Mesendoderm (in vitro differentiated cells): Measurements from ENCODE around the gene KAT6B.

Experiments
- DNase-seq: peaks from one replicate; pipeline ENCODE4 v3.0.0; 2013
- H2AK5ac ChIP-seq: 2 replicates; pipeline ENCODE4 v1.6.1; 2013; ENCODE audit warnings: low read length, inconsistent platforms
- H2BK120ac ChIP-seq: 2 replicates; pipeline ENCODE4 v1.6.1; 2013; ENCODE audit warnings: low read depth, mild to moderate bottlenecking, low read length, moderate library complexity, mixed read lengths
- H2BK15ac ChIP-seq: replicated peaks from 2 replicates; pipeline ENCODE4 v1.6.1; 2013; ENCODE audit warnings: low read depth, mild to moderate bottlenecking, moderate library complexity
- H2BK5ac ChIP-seq: 2 replicates; pipeline ENCODE4 v1.6.1; 2013; ENCODE audit warnings: low read length, inconsistent platforms
- H3K18ac ChIP-seq: 2 replicates; pipeline ENCODE4 v1.6.1; 2013; ENCODE audit warnings: mild to moderate bottlenecking, low read length, mixed read lengths
- H3K23ac ChIP-seq: one replicate; pipeline ENCODE4 v1.6.1; 2013; ENCODE audit warnings: low read length
- H3K27ac ChIP-seq: 2 replicates; pipeline ENCODE4 v1.5.1; 2013; ENCODE audit warnings: low read depth, mild to moderate bottlenecking, inconsistent platforms, low read length, moderate library complexity
- H3K27me3 ChIP-seq: 2 replicates; pipeline ENCODE4 v1.6.1; 2013; ENCODE audit warnings: low read length, control low read depth, mild to moderate bottlenecking, inconsistent platforms; ENCODE audit not compliant: insufficient read depth, poor library complexity
- H3K36me3 ChIP-seq: 2 replicates; pipeline ENCODE4 v1.6.1; 2013; ENCODE audit warnings: low read length, inconsistent platforms; ENCODE audit not compliant: control insufficient read depth, insufficient read depth
- H3K4ac ChIP-seq: one replicate; pipeline ENCODE4 v1.6.1; 2013; ENCODE audit warnings: low read depth, mild to moderate bottlenecking, low read length, moderate library complexity
- H3K4me1 ChIP-seq: 2 replicates; pipeline ENCODE4 v1.6.1; 2013; ENCODE audit warnings: low read depth, low read length, inconsistent platforms; ENCODE audit not compliant: control insufficient read depth
- H3K4me2 ChIP-seq: 2 replicates; pipeline ENCODE4 v1.6.1; 2013; ENCODE audit warnings: low read length
- H3K4me3 ChIP-seq: 2 replicates; pipeline ENCODE4 v1.5.1; 2013; ENCODE audit warnings: mild to moderate bottlenecking, low read length
- H3K56ac ChIP-seq: one replicate; pipeline ENCODE4 v1.6.1; 2013; ENCODE audit warnings: low read length
- H3K79me1 ChIP-seq: 2 replicates; pipeline ENCODE4 v1.6.1; 2013; ENCODE audit warnings: low read length, inconsistent platforms
- H3K79me2 ChIP-seq: 2 replicates; pipeline ENCODE4 v1.6.1; 2013; ENCODE audit warnings: mild to moderate bottlenecking, low read length; ENCODE audit not compliant: control insufficient read depth, insufficient read depth
- H3K9ac ChIP-seq: 2 replicates; pipeline ENCODE4 v1.6.1; 2013; ENCODE audit warnings: low read length, inconsistent platforms
- H4K5ac ChIP-seq: one replicate; pipeline ENCODE4 v1.6.1; 2013; ENCODE audit warnings: low read length
- H4K8ac ChIP-seq: one replicate; pipeline ENCODE4 v1.6.1; 2013; ENCODE audit warnings: low read depth, mild to moderate bottlenecking, control low read depth, low read length, moderate library complexity
- WGBS: extraction: QIAGEN DNeasy Blood & Tissue Kit; methylation state at CpG from one replicate; pipeline ENCODE4 v1.1.7; 2013; ENCODE audit warnings: low lambda C conversion rate, missing lambda C conversion rate; ENCODE audit not compliant: insufficient coverage; ENCODE audit errors: extremely low coverage; 5-methylcytosine and 5-hydroxymethylcytosine counted together

The KAT6B gene

GRCh38 chr10:74863551-74863950 lies 37.2 kb downstream of the KAT6B start:
- DNase-seq: no peak

GRCh38 chr10:74867351-74867750 lies 41.0 kb downstream of the KAT6B start:
- Histone ChIP-seq H3K27ac (no peak overlapping the region), H3K4me3 (no peak overlapping the region), H2BK5ac (no peak overlapping the region), H3K23ac (no peak overlapping the region), H3K27me3 (no peaks in the 10 kb centered on the region), H3K4ac (no peak overlapping the region), H4K5ac (no peak overlapping the region), H2AK5ac (no peak overlapping the region), H3K56ac (no peak overlapping the region), H3K9ac (no peak overlapping the region), H2BK15ac (no peak overlapping the region), H3K36me3 (no peaks in the 10 kb centered on the region), H2BK120ac (no peak overlapping the region), H3K4me1 (no peaks in the 10 kb centered on the region), H3K79me2 (no peaks in the 10 kb centered on the region), H3K79me1 (peaks cover 2% of the 10 kb centered on the region), H4K8ac (no peak overlapping the region), H3K4me2 (no peak overlapping the region), H3K18ac (no peak overlapping the region)
- no peak for DNase-seq
- no CpG with 5 or more reads among the region's 3 CpGs for WGBS

More at GRCh38 chr10:74863551-74863950, 37.2 kb downstream of the KAT6B start:
- H3K79me1 ChIP-seq: peaks cover 2% of the 10 kb centered on the region
- H3K23ac ChIP-seq: no peak overlapping the region
- H2BK15ac ChIP-seq: no peak overlapping the region
- H4K5ac ChIP-seq: no peak overlapping the region
- no peaks in the 10 kb centered on the region for H3K79me2 ChIP-seq
- no peak overlapping the region for H4K8ac ChIP-seq
- no peak overlapping the region for H3K4me2 ChIP-seq
- H3K56ac ChIP-seq: no peak overlapping the region
- no CpG with 5 or more reads among the region's 2 CpGs for WGBS
- no peak overlapping the region for H3K18ac ChIP-seq
- no peak overlapping the region for H2BK5ac ChIP-seq
- no peak overlapping the region for H2AK5ac ChIP-seq
- no peaks in the 10 kb centered on the region for H3K27me3 ChIP-seq
- H3K4me3 ChIP-seq: no peak overlapping the region
- no peaks in the 10 kb centered on the region for H3K36me3 ChIP-seq
- H3K9ac ChIP-seq: no peak overlapping the region
- H3K27ac ChIP-seq: no peak overlapping the region
- H3K4me1 ChIP-seq: no peaks in the 10 kb centered on the region
- no peak overlapping the region for H2BK120ac ChIP-seq
- no peak overlapping the region for H3K4ac ChIP-seq

GRCh38 chr10:74868392-74868977 lies 42.1 kb downstream of the KAT6B start:
- no CpG with 5 or more reads among the region's 3 CpGs for WGBS
- Histone ChIP-seq H3K4me3 (no peak overlapping the region), H4K5ac (no peak overlapping the region), H3K4me2 (no peak overlapping the region), H3K4ac (no peak overlapping the region), H3K23ac (no peak overlapping the region), H3K18ac (no peak overlapping the region), H3K9ac (no peak overlapping the region), H3K56ac (no peak overlapping the region), H2BK120ac (no peak overlapping the region), H2BK5ac (no peak overlapping the region), H3K27ac (no peak overlapping the region), H3K4me1 (no peaks in the 10 kb centered on the region), H2BK15ac (no peak overlapping the region), H3K27me3 (no peaks in the 10 kb centered on the region), H3K79me2 (no peaks in the 10 kb centered on the region), H4K8ac (no peak overlapping the region), H3K79me1 (peaks cover 2% of the 10 kb centered on the region), H3K36me3 (no peaks in the 10 kb centered on the region), H2AK5ac (no peak overlapping the region)
- no peak for DNase-seq

GRCh38 chr10:74869635-74870034 lies 43.2 kb downstream of the KAT6B start:
- Histone ChIP-seq H3K27me3 (no peaks in the 10 kb centered on the region), H3K79me2 (no peaks in the 10 kb centered on the region), H3K4me1 (no peaks in the 10 kb centered on the region), H2BK15ac (no peak overlapping the region), H2BK5ac (no peak overlapping the region), H3K18ac (no peak overlapping the region), H2BK120ac (no peak overlapping the region), H3K36me3 (no peaks in the 10 kb centered on the region), H3K56ac (no peak overlapping the region), H3K27ac (no peak overlapping the region), H3K4me3 (no peak overlapping the region), H3K4ac (no peak overlapping the region), H4K5ac (no peak overlapping the region), H4K8ac (no peak overlapping the region), H3K79me1 (peaks cover 2% of the 10 kb centered on the region), H3K4me2 (no peak overlapping the region), H3K23ac (no peak overlapping the region), H2AK5ac (no peak overlapping the region), H3K9ac (no peak overlapping the region)
- DNase-seq: no peak
- WGBS: no CpG with 5 or more reads among the region's 2 CpGs

- no peak overlapping the region for H3K18ac ChIP-seq
- no peak overlapping the region for H3K4me2 ChIP-seq
- no peak overlapping the region for H2BK5ac ChIP-seq
- no CpG with 5 or more reads among the region's 1 CpG for WGBS
- DNase-seq: no peak
- no peak overlapping the region for H2AK5ac ChIP-seq
- no peak overlapping the region for H3K9ac ChIP-seq
- no peak overlapping the region for H3K4ac ChIP-seq
- H2BK15ac ChIP-seq: no peak overlapping the region
- no peaks in the 10 kb centered on the region for H3K4me1 ChIP-seq
- no peaks in the 10 kb centered on the region for H3K36me3 ChIP-seq
- no peak overlapping the region for H3K27ac ChIP-seq
- no peak overlapping the region for H4K8ac ChIP-seq
- no peak overlapping the region for H3K4me3 ChIP-seq
- no peaks in the 10 kb centered on the region for H3K79me2 ChIP-seq
- peaks cover 2% of the 10 kb centered on the region for H3K79me1 ChIP-seq
- H4K5ac ChIP-seq: no peak overlapping the region
- H2BK120ac ChIP-seq: no peak overlapping the region
- no peak overlapping the region for H3K23ac ChIP-seq
- H3K27me3 ChIP-seq: no peaks in the 10 kb centered on the region
- H3K56ac ChIP-seq: no peak overlapping the region
These were observed 43.8 kb downstream of the KAT6B start for GRCh38 chr10:74870191-74870590.
